Calu3 (cell line): ENCODE measurements around the gene GALK1. TPM values are rescaled to one million over a fixed set of nuclear protein-coding genes. Genes with fewer than 3 reads are reported as not detected.

ENCODE experiments used
- BruUV-seq: library from RNA; stranded (reverse); fragments of 400-500 nt; replicated peaks from 2 replicates; lab custom pipeline; 2021; lab: Mats Ljungman, UMichigan
- CTCF ChIA-PET: fragments of 300-600 bp; sonication (Branson Sonifier 250); formaldehyde crosslinking; loops from one replicate; lab custom pipeline; 2022; ENCODE audit warnings: antibody characterized with exemption; lab: Charles Lee
- DNase-seq: peaks from one replicate; pipeline ENCODE4 v3.0.0; 2022
- H3K27ac Mint-ChIP-seq: one replicate; pipeline ENCODE4 v1.8.0; 2022; ENCODE audit warnings: mixed read lengths; ENCODE audit not compliant: unreplicated experiment
- H3K27me3 Mint-ChIP-seq: one replicate; pipeline ENCODE4 v1.8.0; 2022; ENCODE audit warnings: mixed read lengths; ENCODE audit not compliant: unreplicated experiment
- H3K36me3 Mint-ChIP-seq: one replicate; pipeline ENCODE4 v1.8.0; 2022; ENCODE audit warnings: mild to moderate bottlenecking, moderate library complexity, mixed read lengths; ENCODE audit not compliant: insufficient read depth, unreplicated experiment
- H3K4me1 Mint-ChIP-seq: one replicate; pipeline ENCODE4 v1.8.0; 2022; ENCODE audit warnings: mild to moderate bottlenecking, low read depth, mixed read lengths; ENCODE audit not compliant: unreplicated experiment
- H3K4me3 Mint-ChIP-seq: one replicate; pipeline ENCODE4 v1.8.0; 2022; ENCODE audit warnings: mild to moderate bottlenecking, low read depth, moderate library complexity, mixed read lengths; ENCODE audit not compliant: unreplicated experiment
- H3K9me3 Mint-ChIP-seq: one replicate; pipeline ENCODE4 v1.8.0; 2022; ENCODE audit warnings: low read depth, mixed read lengths; ENCODE audit not compliant: unreplicated experiment
- intact Hi-C: fragments of 100-400 bp; cut with micrococcal nuclease; formaldehyde crosslinking; loops from one replicate; pipeline ENCODE4 v1.10.0; 2022; ENCODE audit not compliant: unreplicated experiment
- total RNA-seq: library from RNA; stranded (reverse); gene quantifications from 2 replicates; pipeline ENCODE4 v1.2.3, GENCODE V29; 2022
- TF ChIP-seq, protein P1 (sequence below): fragments of 200-600 bp; IDR thresholded peaks from one replicate; pipeline ENCODE4 v1.8.0; 2022; ENCODE audit warnings: antibody characterized with exemption; ENCODE audit not compliant: unreplicated experiment

Gene GALK1
- total RNA-seq, 1 experiment from 2014 or later = 20.4 TPM

DNA sequence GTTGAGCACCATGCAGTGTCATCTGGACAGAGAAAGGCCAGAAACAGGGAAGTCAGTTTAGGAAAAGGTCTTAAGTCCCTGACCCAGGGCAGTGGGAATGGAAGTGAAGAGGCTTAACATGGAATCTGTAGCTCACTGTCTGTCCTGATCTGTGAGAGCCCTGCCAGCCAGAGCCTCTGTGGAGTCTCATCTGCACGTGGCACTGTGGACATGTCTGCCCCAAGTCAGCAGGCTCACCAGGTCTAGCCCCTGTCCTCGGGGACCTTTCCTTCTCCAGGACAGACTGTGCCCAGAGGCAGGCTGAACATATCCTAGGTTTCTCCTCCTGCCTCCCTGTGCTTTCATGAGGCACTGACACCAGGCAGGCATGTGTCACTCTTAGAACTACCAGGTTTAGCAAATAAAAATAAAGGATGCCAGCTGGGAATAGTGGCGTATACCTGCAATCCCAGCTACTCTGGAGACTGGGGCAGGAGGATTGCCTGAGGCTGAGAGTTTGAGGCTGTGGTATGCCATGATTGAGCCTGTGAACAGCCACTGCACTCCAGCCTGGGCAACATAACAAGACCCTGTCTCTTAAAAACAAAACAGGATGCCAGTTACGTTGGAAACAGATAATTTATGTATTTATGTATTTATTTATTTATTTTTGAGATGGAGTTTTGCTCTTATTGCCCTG is 42.0 kb upstream of the GALK1 start:
- H3K4me1 Mint-ChIP-seq = no peaks in the 10 kb centered on the region
- H3K27ac Mint-ChIP-seq = no peak overlapping the region
- H3K4me3 Mint-ChIP-seq = no peak overlapping the region
- CTCF ChIA-PET = no interaction called here
- TF ChIP-seq, protein P1, sequence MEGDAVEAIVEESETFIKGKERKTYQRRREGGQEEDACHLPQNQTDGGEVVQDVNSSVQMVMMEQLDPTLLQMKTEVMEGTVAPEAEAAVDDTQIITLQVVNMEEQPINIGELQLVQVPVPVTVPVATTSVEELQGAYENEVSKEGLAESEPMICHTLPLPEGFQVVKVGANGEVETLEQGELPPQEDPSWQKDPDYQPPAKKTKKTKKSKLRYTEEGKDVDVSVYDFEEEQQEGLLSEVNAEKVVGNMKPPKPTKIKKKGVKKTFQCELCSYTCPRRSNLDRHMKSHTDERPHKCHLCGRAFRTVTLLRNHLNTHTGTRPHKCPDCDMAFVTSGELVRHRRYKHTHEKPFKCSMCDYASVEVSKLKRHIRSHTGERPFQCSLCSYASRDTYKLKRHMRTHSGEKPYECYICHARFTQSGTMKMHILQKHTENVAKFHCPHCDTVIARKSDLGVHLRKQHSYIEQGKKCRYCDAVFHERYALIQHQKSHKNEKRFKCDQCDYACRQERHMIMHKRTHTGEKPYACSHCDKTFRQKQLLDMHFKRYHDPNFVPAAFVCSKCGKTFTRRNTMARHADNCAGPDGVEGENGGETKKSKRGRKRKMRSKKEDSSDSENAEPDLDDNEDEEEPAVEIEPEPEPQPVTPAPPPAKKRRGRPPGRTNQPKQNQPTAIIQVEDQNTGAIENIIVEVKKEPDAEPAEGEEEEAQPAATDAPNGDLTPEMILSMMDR = no peak
- no TSS peak for BruUV-seq
- peaks cover 5% of the 10 kb centered on the region for H3K36me3 Mint-ChIP-seq
- H3K27me3 Mint-ChIP-seq = no peaks in the 10 kb centered on the region
- intact Hi-C loops = no loop called here
- H3K9me3 Mint-ChIP-seq = no peaks in the 10 kb centered on the region
- DNase-seq = no peak

DNA sequence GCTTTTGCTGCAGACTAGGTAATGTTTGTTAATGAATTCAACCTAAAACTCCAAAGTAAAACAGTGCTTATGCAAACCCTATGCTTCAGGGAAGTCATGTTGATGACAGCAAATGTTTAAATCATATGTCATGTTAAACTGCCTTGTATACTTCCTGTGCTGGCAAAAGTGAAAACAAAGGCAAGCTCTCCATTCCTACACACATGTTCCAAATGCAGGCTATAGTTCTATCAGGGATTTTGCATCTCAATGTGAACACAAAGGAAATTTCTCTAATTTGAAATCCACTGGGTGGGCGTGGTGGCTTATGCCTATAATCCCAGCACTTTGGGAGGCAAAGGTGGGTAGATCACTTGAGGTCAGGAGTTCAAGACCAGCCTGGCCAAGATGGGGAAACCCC is 38.9 kb upstream of the GALK1 start:
- Mint-ChIP-seq H3K9me3 (no peaks in the 10 kb centered on the region), H3K27ac (no peak overlapping the region), H3K4me1 (no peaks in the 10 kb centered on the region), H3K36me3 (peaks cover 14% of the 10 kb centered on the region), H3K27me3 (no peaks in the 10 kb centered on the region), H3K4me3 (no peak overlapping the region)
- CTCF ChIA-PET = interaction anchor here (0.9 to 1.4 kb wide), 2 partner anchors 21 to 24 kb away, joined by 3 read pairs; a partner anchor contains a TSS
- intact Hi-C loops = no loop called here
- TF ChIP-seq, protein P1 = no peak
- DNase-seq = no peak
- BruUV-seq = no TSS peak

DNA sequence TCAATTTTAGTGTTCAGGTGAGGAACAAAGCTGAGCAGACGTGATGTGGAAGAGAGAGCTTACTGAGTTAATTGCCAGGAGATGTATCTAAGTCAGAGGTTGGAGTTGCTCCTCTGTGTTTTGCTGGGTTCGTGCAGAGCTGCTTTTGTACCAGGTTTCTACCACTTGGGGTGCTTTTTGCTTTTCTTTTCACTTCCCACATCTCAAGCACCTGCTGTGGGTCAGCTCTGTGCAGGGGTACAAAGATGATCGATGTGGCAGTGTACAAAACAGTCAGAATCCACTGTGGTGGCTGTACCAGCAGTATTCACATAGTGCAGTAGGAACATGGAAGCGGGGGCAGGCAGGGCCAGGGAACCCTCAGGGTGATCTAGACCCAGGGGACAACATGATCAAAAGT is 34.4 kb upstream of the GALK1 start:
- TF ChIP-seq, protein P1 = no peak
- H3K36me3 Mint-ChIP-seq = peaks cover 10% of the 10 kb centered on the region
- BruUV-seq = no TSS peak
- CTCF ChIA-PET = no interaction called here
- no peaks in the 10 kb centered on the region for H3K27me3 Mint-ChIP-seq
- no peak overlapping the region for H3K27ac Mint-ChIP-seq
- H3K9me3 Mint-ChIP-seq = no peaks in the 10 kb centered on the region
- no peak overlapping the region for H3K4me3 Mint-ChIP-seq
- H3K4me1 Mint-ChIP-seq = no peaks in the 10 kb centered on the region
- DNase-seq = no peak
- intact Hi-C loops = no loop called here

DNA sequence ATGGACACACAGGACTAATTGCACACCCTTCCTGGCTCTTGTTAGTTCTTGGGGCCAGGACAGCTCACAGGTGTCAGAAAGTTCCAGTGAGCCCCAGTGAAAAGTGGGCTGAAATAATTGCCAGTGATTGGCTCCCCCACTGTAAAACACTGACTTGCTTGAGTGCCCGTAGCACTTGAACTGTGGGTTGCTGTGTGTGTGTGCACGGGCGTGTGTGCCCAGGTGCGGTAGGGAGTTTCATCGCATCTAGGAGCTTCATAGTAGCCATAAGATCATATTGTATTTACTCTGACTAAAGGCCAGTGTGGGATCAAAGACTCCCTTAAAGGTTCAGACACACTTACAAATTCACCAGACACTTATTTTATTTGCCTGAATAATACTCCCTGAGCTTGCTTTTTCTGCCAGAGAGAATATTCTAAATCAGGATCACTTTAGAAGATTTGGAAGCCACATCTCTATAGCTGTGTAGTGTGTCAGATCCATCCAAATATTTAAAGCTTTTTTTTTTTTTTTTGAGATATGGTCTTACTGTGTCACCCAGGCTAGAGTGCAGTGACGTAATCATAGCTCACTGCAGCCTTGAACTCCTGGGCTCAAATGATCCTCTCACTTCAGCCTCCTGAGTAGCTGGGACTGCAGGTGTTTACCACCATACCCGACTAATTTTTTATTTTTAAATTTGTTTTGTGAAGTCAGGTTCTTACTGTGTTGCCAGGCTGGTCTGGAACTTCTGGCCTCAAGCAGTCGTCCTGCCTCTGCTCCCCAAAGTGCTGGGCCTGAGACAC is 31.0 kb upstream of the GALK1 start:
- Mint-ChIP-seq H3K36me3 (peaks cover 10% of the 10 kb centered on the region), H3K9me3 (no peaks in the 10 kb centered on the region), H3K4me1 (no peaks in the 10 kb centered on the region), H3K27me3 (no peaks in the 10 kb centered on the region), H3K27ac (no peak overlapping the region), H3K4me3 (no peak overlapping the region)
- BruUV-seq = no TSS peak
- TF ChIP-seq, protein P1 = no peak
- CTCF ChIA-PET = interaction anchor here (1.3 kb wide), 1 partner anchor 12 kb away, joined by 4 read pairs; the partner anchor contains the start of gene UNK
- no peak for DNase-seq
- intact Hi-C loops = no loop called here
